Activated naive CD4-positive, alpha-beta T cell treated with anti-CD3 and anti-CD28 coated beads, Interleukin-2, amount 10 ng/mL, durations not matched to agents 7 days and 5 days (primary cell): ENCODE data around the gene CISH.

Experiments
- CTCF ChIA-PET: fragments of 350-600 bp; sonication (Branson Sonifier 250); formaldehyde crosslinking; loops from one replicate; lab custom pipeline; 2021; ENCODE audit warnings: antibody characterized with exemption; lab: Charles Lee
- DNase-seq: peaks from one replicate; pipeline ENCODE4 v3.0.0-alpha.2; 2020
- H3K27ac Mint-ChIP-seq: one replicate; pipeline ENCODE4 v1.8.0; 2021; ENCODE audit warnings: mild to moderate bottlenecking, moderate library complexity, mixed read lengths
- H3K27me3 Mint-ChIP-seq: one replicate; pipeline ENCODE4 v1.8.0; 2021; ENCODE audit warnings: mild to moderate bottlenecking, mixed read lengths
- H3K36me3 Mint-ChIP-seq: one replicate; pipeline ENCODE4 v1.8.0; 2021; ENCODE audit warnings: mixed read lengths
- H3K4me1 Mint-ChIP-seq: one replicate; pipeline ENCODE4 v1.8.0; 2021; ENCODE audit warnings: mixed read lengths
- H3K4me3 Mint-ChIP-seq: one replicate; pipeline ENCODE4 v1.8.0; 2021; ENCODE audit warnings: mild to moderate bottlenecking, moderate library complexity, mixed read lengths
- H3K9me3 Mint-ChIP-seq: one replicate; pipeline ENCODE4 v1.8.0; 2021; ENCODE audit warnings: mixed read lengths

CISH gene

DNA sequence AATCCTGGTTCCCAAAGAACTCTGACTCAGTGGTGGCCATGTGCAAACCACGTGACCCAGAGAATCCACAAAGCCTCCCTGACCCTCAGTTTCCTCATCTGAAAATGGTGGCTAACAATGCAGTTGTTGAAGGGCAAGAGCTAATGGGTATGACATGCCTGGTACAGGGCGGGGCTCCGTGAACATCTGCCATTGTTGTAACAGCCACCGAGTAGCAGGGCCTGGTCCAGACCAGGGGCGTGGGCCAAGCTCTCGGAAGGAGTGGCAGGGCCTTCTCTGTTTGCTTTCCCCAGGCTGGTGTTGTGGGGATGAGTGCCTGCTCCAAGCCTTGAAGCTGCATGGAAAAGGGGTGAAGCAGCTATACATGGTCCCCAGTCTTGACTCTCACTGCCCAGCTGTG is 18.8 kb upstream of the CISH start:
- no peak overlapping the region for H3K4me3 Mint-ChIP-seq
- no peaks in the 10 kb centered on the region for H3K9me3 Mint-ChIP-seq
- H3K36me3 Mint-ChIP-seq, result peaks cover 55% of the 10 kb centered on the region
- H3K4me1 Mint-ChIP-seq, result peaks cover 88% of the 10 kb centered on the region
- DNase-seq, result no peak
- H3K27ac Mint-ChIP-seq, result no peak overlapping the region
- H3K27me3 Mint-ChIP-seq, result no peaks in the 10 kb centered on the region
- CTCF ChIA-PET, result interaction anchor here (1.0 to 2.2 kb wide), 5 partner anchors 8 to 22 kb away, joined by 3 to 6 read pairs (median 4); no protein-coding TSS in a partner anchor

DNA sequence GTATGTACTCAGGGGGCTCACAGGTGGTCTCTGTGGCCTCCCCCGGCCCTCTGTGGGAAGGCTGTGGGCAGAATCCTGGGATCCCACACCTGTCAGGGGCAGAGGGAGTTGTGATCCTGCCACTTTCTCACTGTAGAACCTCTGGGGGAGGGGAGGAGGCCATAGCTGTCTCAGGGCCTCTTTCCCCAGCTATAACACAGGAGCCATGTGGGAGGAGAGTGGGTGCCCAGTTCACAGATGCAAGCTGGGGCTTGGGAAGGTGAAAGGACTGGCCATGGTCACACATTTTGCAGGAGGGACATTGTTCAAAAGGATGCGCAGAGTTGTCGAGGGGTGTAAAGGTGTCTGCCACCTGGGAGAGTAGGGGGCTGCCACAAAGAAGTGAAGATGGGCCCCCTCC is 17.0 kb upstream of the CISH start:
- peaks cover 94% of the 10 kb centered on the region for H3K4me1 Mint-ChIP-seq

DNA sequence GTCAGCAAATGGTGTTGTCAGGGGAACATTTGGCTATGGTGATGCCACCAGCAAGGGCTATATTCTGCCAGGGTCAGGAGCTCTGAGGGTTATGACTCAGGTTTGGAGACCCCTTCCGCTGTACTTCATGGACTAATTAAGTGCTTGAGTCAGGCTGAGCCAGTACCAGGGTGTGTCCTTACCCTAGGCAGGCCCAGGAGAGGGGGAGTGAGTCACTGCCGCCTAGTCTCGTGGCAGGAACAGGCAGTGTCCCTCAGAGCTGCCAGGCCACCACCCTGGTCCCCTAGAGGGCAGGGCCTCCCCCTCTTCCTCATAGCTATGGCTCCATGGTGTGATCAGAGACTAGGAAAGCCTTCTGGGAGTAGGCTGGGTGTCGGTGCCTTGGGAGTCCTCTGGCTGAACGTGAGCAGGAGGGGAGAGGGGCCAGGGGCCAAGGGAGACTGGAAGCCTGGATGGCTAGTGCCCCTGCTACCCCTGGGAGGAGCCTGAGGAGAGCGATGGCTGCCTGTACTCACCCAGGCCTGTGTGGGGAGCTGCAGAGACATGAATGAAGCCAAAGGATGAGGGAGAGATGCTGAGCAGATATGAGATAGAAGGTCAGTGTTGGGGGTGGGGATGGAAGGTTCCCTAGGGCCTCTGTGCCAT is 16.0 kb upstream of the CISH start:
- Mint-ChIP-seq H3K9me3 (no peaks in the 10 kb centered on the region), H3K4me1 (peaks cover 94% of the 10 kb centered on the region), H3K4me3 (no peak overlapping the region), H3K27me3 (no peaks in the 10 kb centered on the region), H3K36me3 (peaks cover 65% of the 10 kb centered on the region), H3K27ac (peak overlapping the region; percentile 46)
- DNase-seq, result no peak
- CTCF ChIA-PET, result interaction anchor here (0.9 to 2.3 kb wide), 5 partner anchors 8 to 25 kb away, joined by 3 to 9 read pairs (median 5); partner anchors contain the start of gene MAPKAPK3

More for the DNA sequence above, 17.0 kb upstream of the CISH start:
- H3K27ac Mint-ChIP-seq, result peak overlapping the region; percentile 68
- DNase-seq, result no peak
- no peaks in the 10 kb centered on the region for H3K9me3 Mint-ChIP-seq
- peaks cover 58% of the 10 kb centered on the region for H3K36me3 Mint-ChIP-seq
- no peak overlapping the region for H3K4me3 Mint-ChIP-seq
- CTCF ChIA-PET, result interaction anchor here (1.1 to 2.3 kb wide), 5 partner anchors 8 to 743 kb away, joined by 3 to 9 read pairs (median 5); partner anchors contain the start of gene MAPKAPK3
- H3K27me3 Mint-ChIP-seq, result no peaks in the 10 kb centered on the region

DNA sequence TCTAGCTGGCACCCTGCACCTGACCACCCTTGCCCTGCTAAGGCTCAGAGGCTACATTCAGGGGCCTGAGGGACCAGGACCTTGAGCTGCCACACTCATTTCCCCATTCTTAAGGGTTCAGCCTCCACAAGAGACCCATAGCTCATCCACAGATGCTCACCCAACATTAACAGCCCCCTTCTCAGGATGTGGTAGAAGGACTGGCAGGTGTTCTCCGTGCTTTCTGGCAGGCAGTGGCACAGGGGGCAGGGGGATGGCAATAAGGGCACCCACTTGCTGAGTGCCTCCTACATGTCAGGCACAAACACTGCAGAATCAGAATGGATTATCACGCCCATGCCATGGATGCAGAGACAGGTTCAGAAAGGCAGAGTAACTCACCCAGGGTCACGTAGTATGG is 14.8 kb upstream of the CISH start:
- CTCF ChIA-PET, result interaction anchor here (0.7 to 3.8 kb wide), 4 partner anchors 11 to 745 kb away, joined by 3 to 17 read pairs (median 4); no protein-coding TSS in a partner anchor
- DNase-seq, result no peak
- H3K27me3 Mint-ChIP-seq, result no peaks in the 10 kb centered on the region
- H3K4me1 Mint-ChIP-seq, result peaks cover 94% of the 10 kb centered on the region
- no peaks in the 10 kb centered on the region for H3K9me3 Mint-ChIP-seq
- peak overlapping the region; percentile 49 for H3K27ac Mint-ChIP-seq
- no peak overlapping the region for H3K4me3 Mint-ChIP-seq
- H3K36me3 Mint-ChIP-seq, result peaks cover 58% of the 10 kb centered on the region

DNA sequence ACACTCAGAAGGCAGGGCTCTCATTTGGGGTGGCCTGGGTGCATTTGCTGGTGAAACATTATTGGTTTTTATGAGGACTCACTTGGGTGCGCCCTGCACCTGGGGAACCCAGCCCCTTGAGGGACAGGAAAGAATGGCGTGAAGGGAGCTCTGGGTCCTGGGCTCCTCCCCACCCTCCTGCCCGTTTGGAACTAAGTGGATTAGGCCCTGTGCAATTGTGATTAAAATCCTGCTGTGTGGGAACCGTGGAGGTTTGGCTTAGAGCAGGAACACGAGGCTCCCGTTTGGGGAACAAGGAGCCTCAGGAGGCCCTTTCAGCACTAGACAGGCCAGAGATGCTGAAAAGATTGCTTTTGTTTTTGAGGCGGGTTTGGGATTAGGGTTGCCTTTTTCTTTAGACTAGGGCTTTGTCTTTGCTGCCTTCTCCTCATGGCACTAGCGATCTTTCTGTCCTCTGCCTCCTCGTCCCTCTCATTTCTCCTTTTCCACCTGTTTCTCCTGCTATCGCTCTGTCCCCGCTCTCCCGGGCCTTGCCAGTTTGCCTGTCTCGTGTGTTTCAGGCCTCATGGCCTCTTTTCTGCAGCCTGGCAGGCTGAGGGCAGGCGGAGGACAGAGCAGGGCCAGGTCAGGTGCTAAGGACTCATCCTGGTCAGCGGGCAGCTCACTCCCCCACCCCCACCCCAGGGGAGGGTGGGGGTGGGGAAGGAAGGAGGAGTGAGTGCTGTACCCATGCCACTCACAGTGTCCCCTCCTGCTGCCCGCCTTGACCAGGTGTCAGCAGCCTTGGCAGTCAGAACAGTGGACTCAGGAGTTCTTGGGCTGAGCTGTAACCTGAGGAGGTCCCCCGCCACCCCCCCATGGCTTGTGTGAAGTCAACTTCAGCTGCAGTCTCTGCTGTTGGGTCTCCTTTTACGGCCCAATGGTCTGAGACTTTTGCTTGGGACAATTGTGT is 13.9 kb upstream of the CISH start:
- Mint-ChIP-seq H3K36me3 (peaks cover 57% of the 10 kb centered on the region), H3K9me3 (no peaks in the 10 kb centered on the region), H3K4me1 (peaks cover 92% of the 10 kb centered on the region), H3K4me3 (no peak overlapping the region), H3K27ac (peak overlapping the region; percentile 77), H3K27me3 (no peaks in the 10 kb centered on the region)
- CTCF ChIA-PET, result interaction anchor here (0.8 to 3.8 kb wide), 5 partner anchors 10 to 746 kb away, joined by 3 to 17 read pairs (median 6); no protein-coding TSS in a partner anchor
- no peak for DNase-seq

DNA sequence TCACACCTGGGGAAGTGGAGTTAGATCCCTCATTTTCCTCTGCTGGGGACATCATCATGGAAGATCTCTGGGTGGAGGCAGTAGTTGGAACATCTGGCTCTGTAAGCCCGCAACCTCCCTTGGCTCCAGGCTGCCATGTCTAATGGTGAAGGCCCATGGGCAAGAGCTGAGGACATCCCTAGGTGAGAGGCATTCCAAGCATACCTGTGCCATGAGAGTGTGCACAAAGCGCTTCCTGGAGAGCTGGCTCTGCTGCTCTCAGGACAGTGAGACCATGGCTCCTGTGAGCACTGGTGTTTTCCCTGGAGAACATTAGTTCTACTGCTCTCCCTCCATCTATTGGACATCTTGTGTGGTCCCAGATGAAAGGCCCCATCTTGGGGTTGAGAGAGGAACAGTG is 13.1 kb upstream of the CISH start:
- Mint-ChIP-seq H3K4me3 (peak overlapping the region; percentile 40), H3K27me3 (no peaks in the 10 kb centered on the region), H3K4me1 (peaks cover 92% of the 10 kb centered on the region), H3K9me3 (no peaks in the 10 kb centered on the region), H3K36me3 (peaks cover 62% of the 10 kb centered on the region), H3K27ac (peak overlapping the region; percentile 86)
- CTCF ChIA-PET, result interaction anchor here (0.8 to 3.8 kb wide), 4 partner anchors 8 to 28 kb away, joined by 3 to 17 read pairs (median 6); no protein-coding TSS in a partner anchor
- DNase-seq, result no peak

DNA sequence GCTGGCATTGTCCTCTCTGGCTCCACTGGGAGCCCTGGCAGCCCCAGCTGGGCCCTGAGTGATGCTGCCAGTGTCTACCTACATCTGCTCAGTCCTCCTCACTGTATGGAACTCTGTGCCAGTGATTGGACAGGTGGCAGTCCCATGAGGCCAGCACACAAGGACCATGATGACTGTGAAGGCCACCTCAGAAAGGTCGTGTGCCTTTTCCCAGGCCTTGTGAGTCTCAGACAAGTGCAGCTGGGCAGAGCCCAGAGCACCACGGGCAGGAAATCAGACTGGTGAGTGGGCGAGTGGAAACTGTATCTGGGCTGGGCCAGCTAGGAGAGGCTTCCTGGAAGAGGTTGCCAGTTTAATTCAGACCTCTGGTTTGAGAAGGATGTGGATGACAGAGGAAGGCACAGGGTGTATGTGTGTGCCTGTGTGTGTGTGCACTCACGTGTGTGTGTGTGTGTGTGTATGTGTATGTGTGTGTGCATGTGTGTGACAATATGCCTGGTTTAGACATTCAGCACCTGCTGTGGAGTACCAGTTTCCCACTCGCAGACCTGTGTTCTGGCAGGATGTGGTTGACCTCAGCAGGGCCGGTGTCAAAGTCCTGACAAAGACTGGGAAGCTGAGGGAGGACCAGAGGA is 12.4 kb upstream of the CISH start:
- H3K27me3 Mint-ChIP-seq, result no peaks in the 10 kb centered on the region
- H3K4me3 Mint-ChIP-seq, result peak overlapping the region; percentile 40
- DNase-seq, result peak; percentile 63
- CTCF ChIA-PET, result interaction anchor here (0.9 to 3.8 kb wide), 4 partner anchors 8 to 52 kb away, joined by 3 to 17 read pairs (median 6); no protein-coding TSS in a partner anchor
- peaks cover 95% of the 10 kb centered on the region for H3K4me1 Mint-ChIP-seq
- H3K27ac Mint-ChIP-seq, result peak overlapping the region; percentile 86
- H3K9me3 Mint-ChIP-seq, result no peaks in the 10 kb centered on the region
- H3K36me3 Mint-ChIP-seq, result peaks cover 66% of the 10 kb centered on the region

DNA sequence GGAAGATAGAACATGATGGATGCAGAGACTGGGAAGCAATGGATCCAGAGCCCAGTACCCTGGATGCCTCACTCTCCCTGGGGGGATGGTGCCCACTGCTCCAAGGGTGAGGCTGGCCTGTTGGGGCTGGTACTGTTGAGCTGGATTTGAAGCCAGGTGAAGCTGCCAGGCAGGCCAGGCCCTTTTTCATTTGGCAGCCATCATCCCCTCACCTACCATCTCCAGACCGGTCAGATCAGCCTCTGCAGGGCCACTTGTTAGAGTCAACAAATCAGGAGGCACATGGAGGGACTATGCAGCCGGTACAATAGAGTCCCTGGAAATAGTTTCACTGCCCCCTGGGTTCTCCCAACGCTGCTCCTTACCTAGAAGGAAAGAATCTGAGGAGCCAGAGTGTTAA is 11.3 kb upstream of the CISH start:
- CTCF ChIA-PET, result interaction anchor here (0.9 to 3.8 kb wide), 4 partner anchors 7 to 50 kb away, joined by 3 to 17 read pairs (median 6); no protein-coding TSS in a partner anchor
- Mint-ChIP-seq H3K27ac (peak overlapping the region; percentile 86), H3K4me1 (peaks cover 92% of the 10 kb centered on the region), H3K36me3 (peaks cover 69% of the 10 kb centered on the region), H3K27me3 (no peaks in the 10 kb centered on the region), H3K4me3 (no peak overlapping the region), H3K9me3 (no peaks in the 10 kb centered on the region)
- DNase-seq, result no peak

DNA sequence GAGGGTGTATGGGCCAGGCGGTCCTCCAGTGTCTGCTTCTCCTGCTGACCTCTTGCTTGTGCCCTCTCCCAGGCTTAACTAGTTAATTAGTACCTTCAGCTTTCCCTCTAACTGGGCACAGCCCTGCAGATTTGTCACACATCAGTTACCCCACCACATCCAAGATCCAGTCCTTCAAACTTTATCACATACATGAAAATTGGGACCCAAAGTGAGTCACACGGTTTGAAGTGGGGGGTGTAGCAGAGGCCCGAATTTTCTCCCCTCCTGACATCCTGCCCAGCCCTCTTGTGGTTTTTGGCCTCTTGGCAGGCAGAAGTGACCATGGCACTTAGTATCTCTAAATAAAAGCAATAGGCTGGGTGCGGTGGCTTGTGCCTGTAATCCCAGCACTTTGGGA is 9.2 kb upstream of the CISH start:
- peak overlapping the region; percentile 86 for H3K27ac Mint-ChIP-seq
- peaks cover 82% of the 10 kb centered on the region for H3K4me1 Mint-ChIP-seq
- no peaks in the 10 kb centered on the region for H3K9me3 Mint-ChIP-seq
- peak overlapping the region; percentile 92 for H3K4me3 Mint-ChIP-seq
- CTCF ChIA-PET, result interaction anchor here (1.1 to 25.1 kb wide), 9 partner anchors 10 to 768 kb away, joined by 3 to 753 read pairs (median 5); partner anchors contain the start of genes C3orf18 and HEMK1
- peaks cover 65% of the 10 kb centered on the region for H3K36me3 Mint-ChIP-seq
- no peak for DNase-seq
- H3K27me3 Mint-ChIP-seq, result no peaks in the 10 kb centered on the region

DNA sequence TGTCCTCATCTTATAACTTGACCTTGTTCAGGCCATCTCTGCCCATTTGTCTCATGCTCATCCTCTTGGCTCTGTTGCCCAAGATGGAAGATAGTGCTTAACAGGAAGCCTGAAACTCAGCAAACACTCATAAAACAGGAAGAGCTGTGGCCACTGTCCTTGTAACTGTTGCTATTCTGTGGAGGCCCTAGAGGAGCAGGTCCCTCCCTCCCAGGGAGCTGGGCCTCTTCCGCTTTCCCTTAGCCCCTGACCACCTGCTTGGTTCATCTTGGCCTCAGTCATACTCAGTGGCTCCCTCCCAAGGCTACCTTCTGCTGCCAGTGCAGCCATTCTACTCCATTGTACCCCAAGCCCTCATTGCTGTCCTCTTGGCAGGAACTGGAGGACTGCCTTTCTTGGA is 8.8 kb upstream of the CISH start:
- Mint-ChIP-seq H3K4me1 (peaks cover 82% of the 10 kb centered on the region), H3K9me3 (no peaks in the 10 kb centered on the region), H3K36me3 (peaks cover 65% of the 10 kb centered on the region), H3K4me3 (peak overlapping the region; percentile 92), H3K27ac (peak overlapping the region; percentile 86), H3K27me3 (no peaks in the 10 kb centered on the region)
- DNase-seq, result peak; percentile 33
- CTCF ChIA-PET, result interaction anchor here (1.1 to 25.1 kb wide), 7 partner anchors 10 to 769 kb away, joined by 3 to 753 read pairs (median 6); partner anchors contain the start of genes C3orf18 and HEMK1

DNA sequence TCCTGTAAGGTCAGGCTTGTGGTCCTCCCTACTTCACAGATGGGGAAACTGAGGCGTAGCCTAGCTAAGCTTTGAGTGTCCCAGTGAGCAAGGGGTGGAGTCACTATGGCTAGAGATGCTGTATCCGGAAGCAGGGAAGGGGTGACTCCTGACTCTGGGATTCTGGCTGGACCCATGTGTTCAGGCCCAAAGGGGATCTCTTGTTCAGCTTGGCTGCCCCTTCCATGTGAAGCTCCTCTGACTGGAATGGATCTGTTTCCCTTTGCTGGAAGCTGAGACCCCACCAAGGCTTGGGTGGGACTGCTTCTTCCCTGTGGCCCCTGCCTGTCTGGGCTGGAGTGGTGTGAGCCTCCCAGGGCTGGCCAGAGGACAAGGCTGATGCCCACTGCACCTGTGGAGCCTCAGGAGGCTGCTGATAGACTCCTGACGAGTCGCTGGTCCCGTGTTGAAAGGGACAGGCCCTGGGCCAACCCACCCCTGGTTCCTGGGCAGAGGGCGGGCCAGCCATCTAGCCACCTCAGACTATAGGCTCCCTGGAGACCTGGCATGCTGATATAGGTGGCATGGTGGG is 6.4 kb upstream of the CISH start:
- Mint-ChIP-seq H3K4me3 (peak overlapping the region; percentile 92), H3K9me3 (no peaks in the 10 kb centered on the region), H3K27ac (peak overlapping the region; percentile 86), H3K36me3 (peaks cover 59% of the 10 kb centered on the region), H3K27me3 (no peaks in the 10 kb centered on the region), H3K4me1 (peaks cover 77% of the 10 kb centered on the region)
- DNase-seq, result peak; percentile 56
- CTCF ChIA-PET, result interaction anchor here (1.3 to 25.1 kb wide), 5 partner anchors 9 to 145 kb away, joined by 3 to 753 read pairs (median 5); partner anchors contain the start of genes C3orf18 and HEMK1

DNA sequence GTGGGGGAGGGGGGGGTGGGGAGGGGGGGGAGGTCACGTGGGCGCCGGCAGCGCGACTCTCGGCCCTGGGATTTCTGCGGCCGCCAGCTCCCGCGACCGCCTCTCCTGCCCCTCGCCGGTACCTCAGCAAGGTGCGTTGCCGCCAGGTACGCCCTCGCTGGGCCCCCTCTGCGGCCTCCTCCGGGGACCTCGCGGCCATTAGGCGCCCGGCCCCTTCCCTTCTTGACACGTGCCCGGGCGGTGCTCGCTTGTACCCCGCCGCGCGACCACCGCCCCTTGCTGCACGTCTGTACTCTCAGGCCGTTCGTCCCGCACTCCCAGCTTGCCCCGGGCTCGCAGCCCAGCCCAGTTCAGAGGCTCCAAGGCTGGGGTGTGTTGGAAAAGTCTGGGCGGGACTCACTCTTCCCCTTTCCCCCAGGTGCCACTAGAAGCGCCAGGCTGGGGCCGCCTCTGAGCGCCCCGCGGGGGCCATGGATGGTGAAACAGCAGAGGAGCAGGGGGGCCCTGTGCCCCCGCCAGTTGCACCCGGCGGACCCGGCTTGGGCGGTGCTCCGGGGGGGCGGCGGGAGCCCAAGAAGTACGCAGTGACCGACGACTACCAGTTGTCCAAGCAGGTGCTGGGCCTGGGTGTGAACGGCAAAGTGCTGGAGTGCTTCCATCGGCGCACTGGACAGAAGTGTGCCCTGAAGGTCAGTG is 5.7 kb upstream of the CISH start, which contains the start of gene MAPKAPK3:
Gene MAPKAPK3, plus strand, starts transcription at position 56 of the 696 bp plus-strand sequence. Its CDS starts 415 bp downstream, at position 471.
- peak within 1 kb of the TSS; percentile 92 for H3K4me3 Mint-ChIP-seq
- no peaks in the 10 kb centered on the region for H3K9me3 Mint-ChIP-seq
- H3K4me1 Mint-ChIP-seq, result peaks cover 69% of the 10 kb centered on the region
- H3K27me3 Mint-ChIP-seq, result peaks cover 2% of the 10 kb centered on the region
- DNase-seq, result no peak
- peaks cover 58% of the 10 kb centered on the region for H3K36me3 Mint-ChIP-seq
- H3K27ac Mint-ChIP-seq, result peak within 1 kb of the TSS; percentile 97
- CTCF ChIA-PET, result interaction anchor here (1.0 to 25.1 kb wide), 16 partner anchors 8 to 885 kb away, joined by 3 to 753 read pairs (median 9); partner anchors contain the start of genes C3orf18, HEMK1, MANF and RBM15B
